ENCODE measurements around the gene ZNF493. TPM values are rescaled to one million over a fixed set of nuclear protein-coding genes. Genes with fewer than 3 reads are reported as not detected.

The ZNF493 gene
- polyA plus RNA-seq (2012; ENCODE audit: missing spikeins) = 10.8 TPM

DNA sequence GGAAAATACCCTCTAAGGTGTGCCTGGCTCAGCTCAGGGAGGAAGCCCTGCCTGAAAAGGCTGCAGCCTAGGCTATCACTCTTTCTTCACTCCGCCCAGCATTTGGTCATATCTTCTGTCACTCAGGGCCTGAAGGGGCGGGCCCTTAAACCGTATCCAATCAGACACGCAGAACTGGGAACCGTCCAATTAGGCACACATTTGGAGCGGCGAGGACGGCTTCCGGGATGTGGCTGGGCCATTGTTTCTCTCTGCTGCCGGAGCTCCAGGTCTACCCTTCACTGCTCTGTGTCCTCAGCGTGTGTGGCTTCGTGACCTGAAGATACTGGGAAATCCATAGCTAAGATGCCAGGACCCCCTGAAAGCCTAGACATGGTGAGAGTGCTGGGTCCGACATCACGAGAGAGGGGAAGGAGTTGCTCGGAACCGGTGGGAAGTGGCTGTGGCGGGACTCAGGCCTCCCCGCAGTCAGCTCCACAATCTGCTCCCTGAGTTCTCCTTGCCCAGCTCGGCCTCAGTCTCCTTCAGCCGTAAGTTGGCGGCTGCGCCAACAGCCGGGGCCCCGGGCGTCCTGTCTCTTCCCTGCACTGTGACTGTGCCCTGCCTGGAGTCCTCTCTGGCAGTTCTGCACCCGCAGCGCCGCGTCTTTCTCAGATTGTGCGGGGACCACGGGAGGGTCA lies at the start of gene ZNF493:
TSS of gene ZNF493 (plus strand) at position 241 of the 680 bp plus-strand sequence. CDS start at position 346, 105 bp downstream.
- FAIRE-seq = peak; percentile 99

DNA sequence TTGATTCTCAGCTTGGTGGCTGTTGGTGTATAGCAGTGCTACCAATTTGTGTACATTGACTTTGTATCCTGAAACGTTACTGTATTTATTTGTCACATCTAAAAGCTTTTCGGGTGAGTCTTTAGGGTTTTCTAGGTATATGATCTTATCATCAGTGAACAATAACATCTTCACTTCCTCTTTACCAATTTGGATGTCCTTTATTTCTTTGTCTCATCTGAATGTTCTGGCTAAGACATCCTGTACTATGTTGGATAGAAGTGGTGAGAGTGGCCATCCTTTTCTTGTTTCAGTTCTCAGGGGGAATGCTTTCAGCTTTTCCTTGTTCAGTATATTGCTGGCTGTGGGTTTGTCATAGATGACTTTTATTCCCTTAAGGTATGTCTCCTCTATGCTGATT lies 44.1 kb upstream of the ZNF493 start:
- no peak for TF ChIP-seq POLR2AphosphoS5 (IDR thresholded peaks at IDR 0.05; ENCODE audit: low read depth, low read length)
- TF ChIP-seq POLR2A (IDR thresholded peaks at IDR 0.05; ENCODE audit: low read depth, low read length) = no peak
- no peak for TF ChIP-seq TAF1 (IDR thresholded peaks at IDR 0.05; ENCODE audit: borderline replicate concordance, low read depth, low read length)
- FAIRE-seq (no peak), DNase-seq (ENCODE audit: insufficient read length) (no peak)

More for the DNA sequence above, at the start of gene ZNF493:
- TF ChIP-seq POLR2AphosphoS5 (IDR thresholded peaks at IDR 0.05; ENCODE audit: low read depth, low read length) (peak; percentile 89), POLR2A (IDR thresholded peaks at IDR 0.05; ENCODE audit: low read depth, low read length) (peak; percentile 84), TAF1 (IDR thresholded peaks at IDR 0.05; ENCODE audit: borderline replicate concordance, low read depth, low read length) (peak; percentile 44; the same call in 1 of the 2 replicates)
- DNase-seq (ENCODE audit: insufficient read length) = peak; percentile 51

DNA sequence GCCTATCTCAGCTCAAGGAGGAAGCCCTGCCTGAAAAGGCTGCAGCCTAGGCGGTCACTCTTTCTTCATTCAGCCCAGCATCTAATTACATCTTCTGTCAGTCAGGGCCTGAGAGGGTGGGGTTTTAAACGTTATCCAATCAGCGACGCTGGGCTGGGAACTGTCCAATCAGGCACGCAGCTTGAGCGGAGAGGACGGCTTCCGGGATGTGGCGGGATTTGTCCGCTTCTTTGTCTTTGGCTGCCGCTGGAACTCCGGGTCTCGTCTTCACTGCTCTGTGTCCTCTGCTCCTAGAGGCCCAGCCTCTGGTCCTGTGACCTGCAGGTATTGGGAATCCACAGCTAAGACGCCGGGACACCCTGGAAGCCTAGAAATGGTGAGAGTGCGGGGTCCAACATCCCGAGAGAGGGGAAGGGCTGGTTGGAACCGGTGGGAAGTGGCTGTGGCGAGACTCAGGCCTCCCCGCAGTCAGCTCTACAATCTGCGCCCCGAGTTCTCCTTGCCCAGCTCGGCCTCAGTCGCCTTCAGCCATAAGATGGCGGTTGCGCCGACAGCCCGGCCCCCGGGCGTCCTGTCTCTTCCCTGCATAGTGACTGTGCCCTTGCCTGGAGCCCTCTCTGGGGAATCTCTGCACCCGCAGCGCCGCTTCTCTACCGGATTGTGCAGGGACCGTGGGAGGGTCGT lies 38.0 kb upstream of the ZNF493 start, which contains the start of gene ZNF738:
TSS of gene ZNF738 (plus strand) at position 233 of the 684 bp plus-strand sequence. CDS start at position 374, 141 bp downstream.
- DNase-seq (ENCODE audit: insufficient read length) (peak; percentile 74), FAIRE-seq (peak; percentile 91)
- TF ChIP-seq TAF1 (IDR thresholded peaks at IDR 0.05; ENCODE audit: borderline replicate concordance, low read depth, low read length) (peak; percentile 38), POLR2AphosphoS5 (IDR thresholded peaks at IDR 0.05; ENCODE audit: low read depth, low read length) (peak; percentile 89), POLR2A (IDR thresholded peaks at IDR 0.05; ENCODE audit: low read depth, low read length) (peak; percentile 87)

DNA sequence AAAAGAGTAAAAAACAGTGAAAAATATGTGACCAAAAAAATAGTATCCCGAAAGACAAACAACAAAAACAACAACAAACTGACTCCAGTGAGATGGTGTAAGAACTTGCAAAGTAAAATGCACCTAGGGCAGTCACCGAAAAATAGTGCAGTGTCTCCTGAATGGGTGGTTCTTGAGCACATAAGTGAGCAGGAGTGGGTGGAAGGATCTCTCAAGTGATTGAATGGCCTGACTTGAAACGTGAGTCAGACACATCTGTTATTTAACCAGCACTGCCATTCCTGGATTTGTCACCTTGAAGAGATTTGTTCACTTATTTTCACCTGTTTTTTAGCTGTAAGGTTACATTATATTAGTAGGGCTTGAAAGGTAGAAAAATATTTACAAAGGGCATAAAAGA lies 34.6 kb upstream of the ZNF493 start:
- DNase-seq (ENCODE audit: insufficient read length) (no peak), FAIRE-seq (no peak)
- TF ChIP-seq POLR2AphosphoS5 (IDR thresholded peaks at IDR 0.05; ENCODE audit: low read depth, low read length) (no peak), TAF1 (IDR thresholded peaks at IDR 0.05; ENCODE audit: borderline replicate concordance, low read depth, low read length) (no peak), POLR2A (IDR thresholded peaks at IDR 0.05; ENCODE audit: low read depth, low read length) (no peak)

DNA sequence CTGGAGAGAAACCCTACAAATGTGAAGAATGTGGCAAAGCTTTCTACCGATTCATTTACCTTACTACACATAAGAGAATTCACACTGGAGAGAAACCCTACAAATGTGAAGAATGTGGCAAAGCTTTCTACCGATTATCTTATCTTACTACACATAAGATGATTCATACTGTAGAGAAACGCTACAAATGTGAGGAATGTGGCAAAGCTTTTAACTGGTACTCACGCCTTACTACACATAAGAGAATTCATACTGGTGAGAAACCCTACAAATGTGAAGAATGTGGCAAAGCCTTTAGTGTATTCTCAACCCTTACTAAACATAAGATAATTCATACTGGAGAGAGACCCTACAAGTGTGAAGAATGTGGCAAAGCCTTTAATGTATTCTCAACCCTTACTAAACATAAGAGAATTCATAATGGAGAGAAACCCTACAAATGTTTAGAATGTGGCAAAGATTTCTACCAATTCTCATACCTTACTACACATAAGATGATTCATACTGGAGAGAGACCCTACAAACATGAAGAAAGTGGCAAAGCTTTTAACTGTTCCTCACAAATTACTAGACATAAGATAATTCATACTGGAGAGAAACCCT lies 12.9 kb upstream of the ZNF493 start:
- TF ChIP-seq POLR2A (IDR thresholded peaks at IDR 0.05; ENCODE audit: low read depth, low read length) = no peak
- no peak for TF ChIP-seq TAF1 (IDR thresholded peaks at IDR 0.05; ENCODE audit: borderline replicate concordance, low read depth, low read length)
- TF ChIP-seq POLR2AphosphoS5 (IDR thresholded peaks at IDR 0.05; ENCODE audit: low read depth, low read length) = no peak
- FAIRE-seq (no peak), DNase-seq (ENCODE audit: insufficient read length) (no peak)

DNA sequence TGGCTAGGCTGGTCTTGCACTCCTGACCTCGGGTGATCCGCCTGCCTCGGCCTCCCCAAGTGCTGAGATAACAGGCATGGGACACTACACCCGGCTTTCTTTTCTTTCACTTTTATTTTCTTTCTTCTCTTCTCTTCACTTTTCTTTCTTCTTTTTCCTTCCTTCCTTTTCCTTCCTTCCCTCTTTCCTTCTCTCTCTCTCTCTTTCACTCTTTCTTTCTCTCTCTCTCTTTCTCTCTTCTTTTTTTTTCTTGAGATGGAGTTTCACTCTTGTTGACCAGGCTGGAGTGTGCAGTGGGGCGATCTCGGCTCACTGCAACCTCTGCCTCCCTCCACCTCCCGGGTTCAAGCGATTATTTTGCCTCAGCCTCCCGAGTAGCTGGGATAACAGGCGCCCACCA lies 812 bp upstream of the ZNF493 start:
- DNase-seq (ENCODE audit: insufficient read length) (no peak), FAIRE-seq (no peak)
- TF ChIP-seq POLR2AphosphoS5 (IDR thresholded peaks at IDR 0.05; ENCODE audit: low read depth, low read length) (no peak), TAF1 (IDR thresholded peaks at IDR 0.05; ENCODE audit: borderline replicate concordance, low read depth, low read length) (no peak), POLR2A (IDR thresholded peaks at IDR 0.05; ENCODE audit: low read depth, low read length) (no peak)

DNA sequence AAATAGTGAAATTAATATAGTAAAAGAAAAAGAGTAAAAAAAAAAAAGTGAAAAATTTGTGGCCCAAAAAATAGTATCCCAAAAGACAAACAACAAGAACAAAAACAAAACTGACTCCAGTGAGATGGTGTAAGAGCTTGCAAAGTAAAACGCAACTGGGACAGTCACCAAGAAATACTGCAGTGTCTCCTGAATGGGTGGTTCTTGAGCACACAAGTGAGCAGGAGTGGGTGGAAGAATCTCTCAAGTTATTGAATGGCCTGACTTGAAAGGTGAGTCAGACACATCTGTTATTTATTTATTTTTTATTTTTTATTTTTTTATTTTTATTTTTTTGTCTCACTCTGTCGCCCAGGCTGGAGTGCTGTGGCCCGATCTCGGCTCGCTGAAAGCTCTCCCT lies 1.9 kb downstream of the ZNF493 start:
- FAIRE-seq = no peak
- TF ChIP-seq TAF1 (IDR thresholded peaks at IDR 0.05; ENCODE audit: borderline replicate concordance, low read depth, low read length) = no peak
- no peak for DNase-seq (ENCODE audit: insufficient read length)

DNA sequence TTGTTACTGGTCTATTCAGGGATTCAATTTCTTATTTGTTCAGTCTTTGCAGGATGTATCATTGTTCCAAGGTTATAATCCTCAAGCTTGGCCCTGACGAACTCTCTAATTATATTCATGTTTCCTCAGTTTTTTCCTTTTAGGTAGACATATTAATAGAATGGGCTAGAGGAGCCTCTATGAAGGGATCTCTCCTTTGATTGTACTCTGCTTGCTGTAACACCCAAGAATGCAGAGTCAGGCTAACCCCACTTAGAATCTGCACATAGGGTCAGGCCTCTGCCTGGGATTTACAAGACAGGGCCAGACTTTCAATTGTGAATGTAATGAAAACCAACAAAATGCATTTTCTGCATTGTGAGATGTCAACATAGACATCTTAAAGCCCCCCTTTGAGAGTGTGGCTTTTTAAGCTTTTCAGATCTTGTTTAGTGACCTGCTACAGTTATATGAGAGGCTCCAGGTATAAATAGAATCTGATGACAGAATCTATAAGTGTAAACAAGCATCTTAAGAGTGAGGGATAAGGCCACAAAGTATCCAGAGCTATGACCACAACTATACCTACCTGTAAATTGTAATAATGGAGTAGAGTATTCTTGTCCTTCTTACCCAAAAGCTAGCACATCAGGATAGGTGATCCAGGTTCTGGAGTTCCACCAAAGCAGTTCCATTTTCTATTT lies 5.5 kb downstream of the ZNF493 start:
- no peak for FAIRE-seq
- TF ChIP-seq POLR2A (IDR thresholded peaks at IDR 0.05; ENCODE audit: low read depth, low read length) (no peak), TAF1 (IDR thresholded peaks at IDR 0.05; ENCODE audit: borderline replicate concordance, low read depth, low read length) (no peak), POLR2AphosphoS5 (IDR thresholded peaks at IDR 0.05; ENCODE audit: low read depth, low read length) (no peak)
- no peak for DNase-seq (ENCODE audit: insufficient read length)

DNA sequence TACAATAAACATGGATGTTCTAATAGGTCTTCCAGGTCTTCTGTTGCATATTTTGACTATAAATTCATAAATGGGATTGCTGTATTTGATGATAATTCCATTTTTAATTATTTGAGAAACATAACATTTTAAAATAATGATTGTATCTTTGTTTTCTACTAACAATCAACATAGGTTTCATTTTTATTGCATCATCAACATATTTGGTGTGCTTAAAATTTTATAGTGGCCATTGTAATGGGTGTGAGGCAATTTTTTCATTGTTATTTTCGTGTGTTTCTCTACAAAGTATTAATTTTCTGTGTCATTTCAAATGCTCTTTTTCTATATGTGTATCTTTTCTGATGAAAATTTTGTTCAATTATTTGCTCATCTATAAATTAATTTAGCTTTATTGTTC lies 13.2 kb downstream of the ZNF493 start:
- FAIRE-seq = no peak
- TF ChIP-seq POLR2AphosphoS5 (IDR thresholded peaks at IDR 0.05; ENCODE audit: low read depth, low read length) = no peak
- no peak for TF ChIP-seq POLR2A (IDR thresholded peaks at IDR 0.05; ENCODE audit: low read depth, low read length)
- TF ChIP-seq TAF1 (IDR thresholded peaks at IDR 0.05; ENCODE audit: borderline replicate concordance, low read depth, low read length) = no peak
- no peak for DNase-seq (ENCODE audit: insufficient read length)

DNA sequence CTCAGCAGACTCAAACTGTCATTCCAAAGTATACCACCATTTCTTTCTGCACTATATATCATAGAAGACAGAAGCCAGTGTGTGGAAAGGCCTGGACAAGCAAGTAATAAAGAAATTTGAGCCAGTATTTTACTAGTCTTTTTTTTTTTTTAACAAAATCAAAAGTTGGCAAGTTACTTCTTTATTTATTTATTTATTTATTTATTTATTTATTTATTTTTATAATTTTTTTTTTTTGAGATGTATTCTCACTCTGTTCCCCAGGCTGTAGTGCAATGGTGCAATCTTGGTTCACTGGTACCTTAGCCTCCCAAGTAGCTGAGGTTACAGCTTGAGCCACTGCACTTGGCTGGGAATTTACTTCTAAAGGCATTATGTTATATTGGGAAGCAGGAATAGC lies 25.3 kb downstream of the ZNF493 start:
- TF ChIP-seq TAF1 (IDR thresholded peaks at IDR 0.05; ENCODE audit: borderline replicate concordance, low read depth, low read length) (no peak), POLR2AphosphoS5 (IDR thresholded peaks at IDR 0.05; ENCODE audit: low read depth, low read length) (no peak), POLR2A (IDR thresholded peaks at IDR 0.05; ENCODE audit: low read depth, low read length) (no peak)
- FAIRE-seq = no peak
- no peak for DNase-seq (ENCODE audit: insufficient read length)
